Astrocyte (in vitro differentiated cells and primary cell): ENCODE measurements around the gene HEXD. TPM values are rescaled to one million over a fixed set of nuclear protein-coding genes. Genes with fewer than 3 reads are reported as not detected.
"Not testable (repeated sequence)": the region's sequence is repeated elsewhere in the genome, so short reads cannot be mapped to it uniquely, and the experiment has no call there.

Experiments
- DNase-seq: peaks from one replicate; pipeline ENCODE4 v3.0.0-alpha.2; 2010; ENCODE audit warnings: low read depth
- FAIRE-seq: peaks from 2 replicates; lab custom pipeline; 2011; peaks lifted over from hg19 to GRCh38; lab: Jason Lieb, UNC
- H2AFZ ChIP-seq: 2 replicates; pipeline ENCODE4 v1.6.0; 2012; ENCODE audit warnings: low read depth, low read length, inconsistent platforms
- H3K27ac ChIP-seq: 2 replicates; pipeline ENCODE4 v1.5.1; 2011; ENCODE audit warnings: low read depth, low read length, inconsistent platforms
- H3K27me3 ChIP-seq: 2 replicates; pipeline ENCODE4 v1.6.0; 2011; ENCODE audit warnings: low read length, inconsistent platforms; ENCODE audit not compliant: insufficient read depth
- H3K36me3 ChIP-seq: 2 replicates; pipeline ENCODE4 v1.5.1; 2011; ENCODE audit warnings: low read length, inconsistent platforms; ENCODE audit not compliant: insufficient read depth
- H3K4me1 ChIP-seq: 2 replicates; pipeline ENCODE4 v1.5.1; 2011; ENCODE audit warnings: low read length, inconsistent platforms; ENCODE audit not compliant: insufficient read depth
- H3K4me2 ChIP-seq: 2 replicates; pipeline ENCODE4 v1.6.0; 2012; ENCODE audit warnings: low read length, inconsistent platforms
- H3K4me3 ChIP-seq: 2 replicates; pipeline ENCODE4 v1.5.1; 2011; ENCODE audit warnings: low read depth, mild to moderate bottlenecking, low read length, inconsistent platforms; ENCODE audit not compliant: insufficient read depth
- H3K79me2 ChIP-seq: 2 replicates; pipeline ENCODE4 v1.6.0; 2012; ENCODE audit warnings: mild to moderate bottlenecking, low read length, inconsistent platforms; ENCODE audit not compliant: insufficient read depth
- H3K9ac ChIP-seq: 2 replicates; pipeline ENCODE4 v1.6.0; 2012; ENCODE audit warnings: mild to moderate bottlenecking, low read length, inconsistent platforms
- H3K9me3 ChIP-seq: 2 replicates; pipeline ENCODE4 v1.5.1; 2012; ENCODE audit warnings: low read depth, mild to moderate bottlenecking, low read length, inconsistent platforms; ENCODE audit not compliant: insufficient read depth
- H4K20me1 ChIP-seq: 2 replicates; pipeline ENCODE4 v1.6.0; 2012; ENCODE audit warnings: low read length, inconsistent platforms; ENCODE audit not compliant: insufficient read depth
- H3K27ac Mint-ChIP-seq: one replicate; pipeline ENCODE4 v1.8.0; 2021; ENCODE audit warnings: mild to moderate bottlenecking, mixed read lengths; ENCODE audit not compliant: unreplicated experiment
- H3K27me3 Mint-ChIP-seq: one replicate; pipeline ENCODE4 v1.8.0; 2021; ENCODE audit warnings: low read depth, mixed read lengths; ENCODE audit not compliant: unreplicated experiment
- H3K36me3 Mint-ChIP-seq: one replicate; pipeline ENCODE4 v1.8.0; 2021; ENCODE audit warnings: low read depth, mixed read lengths; ENCODE audit not compliant: unreplicated experiment
- H3K4me1 Mint-ChIP-seq: one replicate; pipeline ENCODE4 v1.8.0; 2021; ENCODE audit warnings: low read depth, mixed read lengths; ENCODE audit not compliant: unreplicated experiment
- H3K4me3 Mint-ChIP-seq: one replicate; pipeline ENCODE4 v1.8.0; 2021; ENCODE audit warnings: mild to moderate bottlenecking, moderate library complexity, mixed read lengths; ENCODE audit not compliant: unreplicated experiment
- H3K9me3 Mint-ChIP-seq: one replicate; pipeline ENCODE4 v1.8.0; 2021; ENCODE audit warnings: mild to moderate bottlenecking, mixed read lengths; ENCODE audit not compliant: unreplicated experiment
- CTCF ChIP-seq: IDR thresholded peaks from 2 replicates; pipeline ENCODE4 v1.5.1; 2011; ENCODE audit warnings: low read depth, mild to moderate bottlenecking, inconsistent platforms, low read length, moderate library complexity; ENCODE audit not compliant: insufficient read depth
- EZH2 ChIP-seq: IDR thresholded peaks from 2 replicates; pipeline ENCODE4 v1.6.1; 2012; ENCODE audit warnings: mild to moderate bottlenecking, low read length, inconsistent platforms; ENCODE audit not compliant: insufficient read depth
- total RNA-seq: library from RNA; stranded (reverse); gene quantifications from 2 replicates; pipeline ENCODE4 v1.2.1, GENCODE V29; 2021

Gene HEXD
- total RNA-seq, 1 donor from 2014 or later = 11.1 TPM

DNA sequence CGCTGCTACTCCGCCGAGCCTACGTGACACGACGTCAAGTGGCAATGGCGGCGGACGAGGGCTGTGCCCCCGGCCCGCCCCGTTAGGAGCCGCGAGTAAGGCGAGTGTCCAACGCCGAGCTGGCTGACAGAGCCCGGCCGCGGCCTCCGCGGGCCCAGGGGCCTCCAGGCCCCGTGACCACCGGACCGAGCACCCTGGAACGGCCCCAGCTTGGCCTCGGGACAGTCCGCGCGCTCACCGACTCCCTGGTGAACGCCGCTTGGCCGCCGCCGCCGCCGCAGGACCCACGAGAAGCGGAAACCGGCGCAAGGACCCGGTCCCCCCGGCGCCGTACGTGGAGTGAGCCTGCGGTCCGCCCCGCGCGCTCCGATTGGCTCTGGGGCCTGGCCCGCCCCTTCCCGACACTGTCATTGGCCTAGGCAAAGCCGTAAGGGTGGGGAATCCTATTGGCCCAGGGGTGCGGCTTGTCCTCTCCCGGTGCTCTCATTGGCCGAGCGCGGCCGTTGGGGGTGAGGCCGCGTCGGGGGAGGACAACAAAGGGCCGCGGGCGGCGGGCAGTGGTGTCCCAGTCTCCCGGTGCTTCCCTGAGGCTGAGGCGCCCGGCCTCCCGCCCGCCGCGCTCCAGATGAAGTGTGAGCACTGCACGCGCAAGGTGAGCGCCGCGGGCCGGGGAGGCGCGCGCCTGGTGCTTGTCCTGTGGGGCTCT lies 40.2 kb downstream of the HEXD start, which contains the start of gene NARF:
Gene NARF, plus strand, starts transcription at position 563 of the 706 bp plus-strand sequence. Its CDS starts 63 bp downstream, at position 626.
- Mint-ChIP-seq H3K4me1 (peaks cover 9% of the 10 kb centered on the region), H3K36me3 (peaks cover 11% of the 10 kb centered on the region), H3K9me3 (no peaks in the 10 kb centered on the region), H3K27ac (peak within 1 kb of the TSS; percentile 87), H3K4me3 (peak within 1 kb of the TSS; percentile 94), H3K27me3 (no peaks in the 10 kb centered on the region)
- H3K27ac ChIP-seq = peak within 1 kb of the TSS; percentile 97
- H3K79me2 ChIP-seq = peaks cover 14% of the 10 kb centered on the region
- FAIRE-seq = no peak
- H4K20me1 ChIP-seq = peaks cover 17% of the 10 kb centered on the region
- TF ChIP-seq EZH2 (no peak), CTCF (no peak)
- H3K9me3 ChIP-seq = no peaks in the 10 kb centered on the region
- H3K4me1 ChIP-seq = peaks cover 12% of the 10 kb centered on the region
- H3K27me3 ChIP-seq = no peaks in the 10 kb centered on the region
- peak within 1 kb of the TSS; percentile 75 for H2AFZ ChIP-seq
- peak; percentile 95 for DNase-seq
- peak within 1 kb of the TSS; percentile 91 for H3K4me3 ChIP-seq
- peak within 1 kb of the TSS; percentile 93 for H3K9ac ChIP-seq
- peaks cover 8% of the 10 kb centered on the region for H3K36me3 ChIP-seq
- H3K4me2 ChIP-seq = peak within 1 kb of the TSS; percentile 90

DNA sequence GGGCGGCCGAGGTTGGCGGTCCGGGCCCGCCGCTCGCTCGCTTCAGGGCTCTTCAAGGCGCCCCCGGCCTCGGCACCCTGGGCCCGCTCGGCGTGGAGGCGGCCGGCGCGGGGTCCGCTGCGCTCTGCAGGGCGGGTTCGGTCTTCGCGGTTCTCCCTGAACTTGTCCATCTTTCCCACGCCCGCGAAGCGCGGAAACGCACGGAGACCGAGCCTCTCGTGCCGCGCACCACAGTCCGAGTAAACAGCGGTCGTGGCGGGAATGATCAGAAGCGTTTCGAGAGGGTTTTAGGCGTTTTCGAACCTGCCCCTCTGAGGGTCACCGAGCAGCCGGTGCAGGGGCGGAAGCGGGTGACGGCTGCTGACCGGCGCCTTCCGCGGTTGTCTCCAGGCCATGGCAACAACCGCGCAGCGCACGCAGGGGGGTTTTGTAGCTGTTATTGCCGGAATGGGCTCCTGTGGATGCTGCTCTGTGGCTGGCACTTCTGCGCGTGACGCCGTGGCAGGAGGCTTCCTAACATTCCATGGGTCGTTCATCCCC lies 40.8 kb downstream of the HEXD start:
- H3K27me3 ChIP-seq = no peaks in the 10 kb centered on the region
- peak overlapping the region; percentile 93 for H3K9ac ChIP-seq
- H3K27ac ChIP-seq = peak overlapping the region; percentile 71
- peaks cover 11% of the 10 kb centered on the region for H3K36me3 ChIP-seq
- Mint-ChIP-seq H3K9me3 (no peaks in the 10 kb centered on the region), H3K4me3 (peak overlapping the region; percentile 94), H3K36me3 (peaks cover 16% of the 10 kb centered on the region), H3K27me3 (no peaks in the 10 kb centered on the region), H3K27ac (peak overlapping the region; percentile 81), H3K4me1 (peaks cover 9% of the 10 kb centered on the region)
- H3K4me3 ChIP-seq = peak overlapping the region; percentile 91
- H3K9me3 ChIP-seq = no peaks in the 10 kb centered on the region
- TF ChIP-seq CTCF = no peak
- TF ChIP-seq EZH2 = no peak
- H3K4me2 ChIP-seq = peak overlapping the region; percentile 90
- peaks cover 12% of the 10 kb centered on the region for H3K4me1 ChIP-seq
- peaks cover 17% of the 10 kb centered on the region for H4K20me1 ChIP-seq
- FAIRE-seq (no peak), DNase-seq (peak; percentile 16)
- peaks cover 14% of the 10 kb centered on the region for H3K79me2 ChIP-seq
- H2AFZ ChIP-seq = peak overlapping the region; percentile 75

- H3K36me3 ChIP-seq = peaks cover 19% of the 10 kb centered on the region
- not testable (repeated sequence) for H3K4me2 ChIP-seq, H3K9me3 Mint-ChIP-seq, DNase-seq, H3K4me3 ChIP-seq, H3K27me3 ChIP-seq, H3K4me1 Mint-ChIP-seq, H3K9ac ChIP-seq, H3K9me3 ChIP-seq, H3K27me3 Mint-ChIP-seq, H3K27ac Mint-ChIP-seq, H3K27ac ChIP-seq, H2AFZ ChIP-seq, FAIRE-seq
- peaks cover 12% of the 10 kb centered on the region for H3K4me1 ChIP-seq
- H3K36me3 Mint-ChIP-seq = peaks cover 22% of the 10 kb centered on the region
- peak overlapping the region; percentile 94 for H3K4me3 Mint-ChIP-seq
- H3K79me2 ChIP-seq = peaks cover 14% of the 10 kb centered on the region
- peaks cover 17% of the 10 kb centered on the region for H4K20me1 ChIP-seq
These were observed 41.8 kb downstream of the HEXD start for GRCh38 chr17:82459936-82460335.
